ENCODE measurements around the gene PDCD1.

GRCh38 chr2:241865957-241866789, 7.5 kb upstream of the PDCD1 start:
- TF ChIP-seq CTCF (IDR thresholded peaks at IDR 0.05) (no peak), ZFX (IDR thresholded peaks at IDR 0.05; ENCODE audit: borderline replicate concordance) (no peak)
